Left hindlimb (tissue), 1 donor: ENCODE results near the gene METTL4.

Experiments
- DNase-seq: peaks from one replicate; pipeline ENCODE4 v3.0.0-alpha.2; 2018

METTL4 gene

DNA sequence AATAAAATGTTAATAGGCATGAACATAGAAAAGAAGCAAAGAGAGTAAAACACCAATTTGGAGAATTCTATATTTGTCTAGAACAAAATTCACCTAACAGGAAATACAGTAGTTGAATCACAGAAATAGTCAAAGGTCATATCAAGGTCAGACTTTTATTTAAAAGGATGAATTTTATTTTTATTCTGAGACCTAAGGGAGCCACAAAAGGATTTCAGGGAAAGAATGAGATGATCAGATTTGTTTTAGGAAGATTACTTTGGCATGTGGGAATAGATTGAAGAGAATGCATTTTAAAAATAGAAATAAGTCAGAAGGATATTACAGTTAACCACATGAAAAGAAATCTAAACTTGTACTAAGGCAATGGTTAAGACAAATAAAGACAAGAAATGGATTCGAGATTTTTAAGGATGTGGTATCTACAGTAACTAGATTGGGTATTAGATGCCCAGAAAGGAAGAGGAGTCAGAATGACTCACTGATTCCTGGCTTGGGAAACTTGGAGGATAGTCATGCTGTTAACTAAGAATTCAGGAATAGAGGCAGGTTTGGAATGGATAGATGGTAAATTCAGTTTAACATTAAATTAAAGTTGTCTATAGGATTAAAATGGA is 56.0 kb downstream of the METTL4 start:
- no peak for DNase-seq

DNA sequence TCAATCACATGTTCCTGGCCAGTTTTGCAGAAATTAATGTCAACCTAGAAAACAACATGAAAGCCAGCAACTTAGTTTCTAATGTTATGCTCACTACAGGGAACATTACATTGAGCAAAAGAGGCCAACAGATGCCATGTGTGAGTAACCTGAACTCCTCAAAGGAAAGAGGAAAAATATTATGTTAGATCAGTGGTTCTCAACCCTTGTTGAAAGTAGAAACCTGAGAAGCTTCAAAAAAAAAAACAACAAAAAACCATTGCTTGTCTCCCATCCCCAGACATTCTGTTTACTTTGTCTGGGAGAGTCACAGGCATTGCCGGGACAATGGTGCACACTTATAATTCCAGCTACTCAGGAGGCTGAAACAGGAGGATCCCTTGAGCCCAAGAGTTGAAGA is 57.7 kb downstream of the METTL4 start:
- no peak for DNase-seq

DNA sequence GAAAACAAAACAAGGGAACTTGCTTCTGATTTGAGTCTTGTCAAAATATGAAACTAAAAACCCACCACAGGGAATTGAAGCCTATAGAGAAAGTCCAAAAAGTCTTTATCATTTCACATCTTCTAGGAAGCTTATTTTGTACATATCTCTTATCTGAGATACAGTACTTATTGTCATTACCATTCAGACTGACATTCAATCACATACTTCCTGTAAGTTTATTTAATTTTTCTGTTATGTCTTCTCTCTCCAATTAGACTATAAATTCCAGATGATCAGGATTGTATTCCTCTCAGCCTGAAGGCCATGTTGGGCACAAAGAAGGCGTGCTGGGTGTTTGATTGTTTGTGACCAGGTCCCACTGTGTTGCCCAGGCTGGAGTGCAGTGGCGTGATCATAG is 59.2 kb downstream of the METTL4 start:
- DNase-seq: no peak

DNA sequence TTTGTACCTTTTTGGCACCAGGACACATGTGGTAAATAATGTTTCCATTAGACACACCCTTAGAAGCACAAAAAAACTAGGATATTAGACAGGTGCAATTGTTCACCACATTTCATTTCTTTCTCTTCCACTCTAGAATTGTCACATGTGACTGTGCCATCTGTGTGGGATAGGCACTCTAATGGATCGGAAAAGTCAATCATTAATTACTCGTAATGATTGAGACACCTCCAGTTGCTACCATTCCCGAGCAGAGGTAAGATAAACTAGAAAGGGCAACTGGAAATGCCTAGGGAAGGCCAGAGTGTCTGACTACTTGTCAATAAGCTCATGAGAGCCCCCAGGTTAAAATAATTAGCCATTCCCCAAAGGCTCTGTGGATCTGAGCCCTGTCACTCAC is 59.9 kb downstream of the METTL4 start:
- no peak for DNase-seq

DNA sequence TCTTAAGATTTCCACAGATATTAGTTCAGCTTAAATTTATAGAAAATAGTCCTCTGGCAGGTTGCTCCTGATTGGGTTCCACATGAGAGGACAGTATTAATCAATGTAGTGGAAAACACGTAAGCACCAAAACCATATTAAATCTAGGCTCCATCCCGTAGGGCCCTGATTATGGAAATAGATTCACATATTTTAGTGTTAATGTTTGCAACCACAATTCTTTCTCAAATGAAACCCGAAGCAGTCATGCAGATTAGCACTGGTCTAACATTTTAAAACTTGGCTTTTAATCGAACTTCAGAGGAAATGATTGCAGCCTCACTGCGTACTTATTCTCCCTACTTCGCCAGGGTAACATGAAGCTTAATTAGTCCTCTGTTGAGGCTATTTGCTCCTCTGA is 60.9 kb downstream of the METTL4 start:
- no peak for DNase-seq

DNA sequence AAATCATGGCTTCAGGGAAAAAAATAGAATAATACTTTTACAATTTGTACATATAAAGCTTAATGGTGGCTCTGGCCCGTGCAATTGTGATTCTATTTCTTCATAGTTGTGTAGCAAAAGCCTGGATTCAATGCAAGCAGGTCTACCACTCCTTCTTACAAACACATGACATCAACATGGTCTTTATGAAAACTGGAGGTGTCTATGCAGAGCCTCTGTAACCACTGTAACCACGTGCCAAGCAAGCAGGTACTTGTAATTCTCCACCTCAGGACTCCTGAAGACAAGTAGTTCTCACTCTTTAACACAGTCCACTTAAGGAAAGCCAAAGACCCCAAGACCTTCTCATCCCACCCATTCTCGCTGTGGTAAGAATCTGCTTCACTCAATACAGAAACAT is 62.6 kb downstream of the METTL4 start:
- DNase-seq: no peak

DNA sequence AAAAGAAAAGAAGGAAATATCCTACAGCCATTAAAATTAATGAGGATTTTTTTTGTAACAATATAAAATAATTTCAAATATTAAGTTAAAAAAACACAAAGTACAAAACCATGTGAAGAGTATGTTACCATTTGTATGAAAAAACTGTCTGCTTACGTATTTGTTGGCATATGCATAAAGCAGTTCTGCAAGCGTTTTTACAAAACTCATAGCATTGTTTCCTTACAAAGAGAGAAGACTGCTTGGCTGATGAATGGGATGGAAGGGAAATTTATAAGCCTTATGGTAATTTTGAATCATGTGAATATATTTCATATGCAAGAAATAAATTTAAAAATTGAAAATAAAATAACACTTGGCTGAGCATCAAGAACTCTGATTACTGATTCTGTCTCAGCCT is 63.1 kb downstream of the METTL4 start:
- no peak for DNase-seq

DNA sequence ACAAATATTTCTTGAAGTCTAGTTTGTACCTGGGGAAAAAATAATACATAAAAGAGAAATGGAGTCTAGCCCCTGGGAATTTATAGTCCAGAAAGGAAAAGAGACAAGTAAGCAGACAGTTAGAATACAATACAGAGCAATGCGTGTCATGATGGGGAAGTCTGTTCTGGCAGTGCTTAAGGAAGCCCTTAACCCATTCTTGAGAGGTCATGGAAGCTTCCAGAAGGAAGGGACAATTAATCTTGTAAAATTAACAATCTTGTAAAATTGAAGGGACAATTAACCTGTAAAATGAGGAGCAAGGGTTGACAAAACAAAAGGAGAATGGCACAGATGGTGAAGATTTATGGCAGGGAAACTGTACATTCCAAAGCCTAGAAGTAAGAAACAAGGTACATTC is 66.7 kb downstream of the METTL4 start:
- DNase-seq: no peak

DNA sequence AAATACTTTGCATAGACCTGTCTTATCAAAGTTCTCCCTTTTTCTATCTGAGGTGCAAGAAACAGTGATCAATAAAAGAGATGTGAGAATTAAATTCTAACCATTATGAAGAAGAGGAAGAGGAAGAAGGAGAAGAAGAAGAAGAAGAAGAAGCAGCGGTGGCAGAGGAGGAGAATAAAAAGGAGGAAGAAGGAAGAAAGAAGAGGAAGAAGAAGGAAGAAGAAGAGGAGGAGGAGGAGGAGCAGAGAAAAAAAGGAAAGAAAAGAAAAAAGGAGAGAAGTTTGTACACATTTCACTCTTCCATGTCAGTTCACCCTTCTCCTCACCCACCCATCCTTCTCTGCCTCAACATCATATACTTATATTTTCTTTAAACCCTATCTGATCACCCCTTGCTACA is 68.4 kb downstream of the METTL4 start:
- DNase-seq: no peak

DNA sequence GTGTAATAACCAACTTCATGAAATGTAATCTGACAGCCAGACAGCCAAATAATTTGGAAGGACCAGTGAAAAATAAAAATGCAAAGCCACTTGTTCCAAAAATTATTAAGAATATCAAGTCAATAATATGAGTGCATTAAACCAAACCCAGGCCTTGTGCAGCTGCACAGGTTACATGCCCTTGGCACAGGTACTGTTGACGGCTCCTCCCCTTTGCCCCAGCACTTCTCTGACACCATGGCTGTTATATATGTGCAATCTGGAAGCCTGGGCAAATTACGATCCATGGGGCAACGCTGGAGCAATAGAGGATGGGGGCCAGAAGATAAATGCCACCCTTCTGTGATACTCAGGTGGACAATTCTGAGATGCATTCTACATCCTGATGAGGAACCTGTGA is 68.9 kb downstream of the METTL4 start:
- no peak for DNase-seq

DNA sequence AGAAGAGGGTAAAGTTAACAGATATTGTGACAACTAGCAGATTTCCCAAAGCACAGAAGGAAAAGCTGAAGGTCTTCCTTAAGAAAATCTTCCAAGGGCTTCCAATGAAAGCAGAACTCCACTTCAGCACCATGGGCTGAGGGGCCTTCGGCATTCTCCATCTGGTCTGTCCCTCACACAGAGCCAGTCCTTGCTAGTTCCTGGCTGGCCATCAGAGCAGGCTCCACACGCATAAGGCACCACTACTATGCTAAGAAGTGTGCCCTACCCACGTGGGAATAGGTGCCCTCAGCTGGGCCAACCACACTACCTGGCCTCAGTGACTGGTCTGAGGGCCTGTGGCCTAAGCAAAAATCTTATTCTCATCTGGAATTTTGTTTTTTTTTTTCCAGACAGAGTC is 73.5 kb downstream of the METTL4 start:
- no peak for DNase-seq

DNA sequence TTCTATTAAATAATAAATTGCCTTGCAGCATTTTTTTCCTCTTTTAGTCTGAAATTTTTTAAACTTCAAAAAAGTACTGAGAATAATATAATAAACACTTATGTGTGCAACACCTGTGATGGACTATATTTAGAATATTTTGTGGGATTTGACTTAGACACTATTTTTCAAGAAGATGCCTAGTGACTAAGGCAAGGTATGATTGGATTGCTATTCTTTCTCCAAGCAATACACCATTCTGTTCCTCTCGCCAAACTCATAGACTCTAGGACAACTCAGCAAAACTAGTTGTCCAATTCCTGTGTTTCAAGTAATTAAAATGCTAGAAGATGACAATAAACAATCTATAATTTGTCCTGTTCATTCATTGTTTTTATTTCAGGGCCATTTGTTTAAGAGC is 75.9 kb downstream of the METTL4 start:
- no peak for DNase-seq

DNA sequence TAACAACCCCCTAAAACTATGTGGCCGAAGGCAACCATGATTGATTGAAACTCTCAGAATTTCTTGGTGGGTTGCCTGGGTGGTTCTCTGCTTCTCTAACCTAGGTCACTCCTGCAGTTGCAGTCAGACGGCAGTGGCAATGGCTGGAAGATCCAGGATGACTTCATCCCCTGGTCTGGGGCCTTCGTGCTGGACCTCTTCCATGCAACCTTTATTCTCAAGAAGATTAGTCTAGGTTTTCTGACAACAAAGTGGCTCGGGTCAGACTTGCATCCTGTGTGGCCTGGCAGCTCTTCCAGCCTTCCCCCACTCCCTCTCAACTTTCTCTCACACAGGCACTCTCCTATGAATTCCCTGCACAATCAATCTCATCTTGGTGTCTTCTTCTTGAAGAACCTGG is 76.4 kb downstream of the METTL4 start:
- DNase-seq: no peak
